ENCODE measurements around the gene CCNQ.

DNA sequence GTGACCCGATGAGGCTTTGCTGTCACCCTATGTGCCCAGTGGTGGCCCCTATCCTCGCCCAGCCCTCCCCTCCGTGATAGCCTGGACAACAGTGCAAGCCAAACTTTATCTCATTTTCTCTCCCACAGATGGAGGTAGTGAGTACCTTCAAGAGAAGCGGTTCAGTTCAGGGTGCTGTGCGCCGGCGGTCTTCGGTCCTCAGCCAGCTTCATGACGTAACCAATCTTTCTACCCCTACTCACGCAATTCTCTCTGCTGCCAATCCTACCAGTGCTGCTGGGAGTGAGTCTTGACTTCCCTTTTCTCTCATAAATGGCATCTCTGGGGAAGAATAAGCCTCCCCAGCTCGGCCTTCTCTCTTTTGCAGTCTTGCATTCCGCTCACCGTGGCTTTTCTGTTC lies 29.5 kb downstream of the CCNQ start:
- TF ChIP-seq, protein P1, sequence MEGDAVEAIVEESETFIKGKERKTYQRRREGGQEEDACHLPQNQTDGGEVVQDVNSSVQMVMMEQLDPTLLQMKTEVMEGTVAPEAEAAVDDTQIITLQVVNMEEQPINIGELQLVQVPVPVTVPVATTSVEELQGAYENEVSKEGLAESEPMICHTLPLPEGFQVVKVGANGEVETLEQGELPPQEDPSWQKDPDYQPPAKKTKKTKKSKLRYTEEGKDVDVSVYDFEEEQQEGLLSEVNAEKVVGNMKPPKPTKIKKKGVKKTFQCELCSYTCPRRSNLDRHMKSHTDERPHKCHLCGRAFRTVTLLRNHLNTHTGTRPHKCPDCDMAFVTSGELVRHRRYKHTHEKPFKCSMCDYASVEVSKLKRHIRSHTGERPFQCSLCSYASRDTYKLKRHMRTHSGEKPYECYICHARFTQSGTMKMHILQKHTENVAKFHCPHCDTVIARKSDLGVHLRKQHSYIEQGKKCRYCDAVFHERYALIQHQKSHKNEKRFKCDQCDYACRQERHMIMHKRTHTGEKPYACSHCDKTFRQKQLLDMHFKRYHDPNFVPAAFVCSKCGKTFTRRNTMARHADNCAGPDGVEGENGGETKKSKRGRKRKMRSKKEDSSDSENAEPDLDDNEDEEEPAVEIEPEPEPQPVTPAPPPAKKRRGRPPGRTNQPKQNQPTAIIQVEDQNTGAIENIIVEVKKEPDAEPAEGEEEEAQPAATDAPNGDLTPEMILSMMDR (conservative IDR thresholded peaks at IDR 0.05; ENCODE audit: low read depth, low read length) = no peak
- no peak for TF ChIP-seq EZH2 (IDR thresholded peaks at IDR 0.05; ENCODE audit: borderline replicate concordance, low read depth, low read length, poor library complexity, severe bottlenecking)

Data from A673 (cell line).